IPS-11a (cell line): ENCODE results near the gene TPM4.
"Not testable (repeated sequence)": the region's sequence is repeated elsewhere in the genome, so short reads cannot be mapped to it uniquely, and the experiment has no call there.

Experiments used
- H3K4me3 ChIP-seq: one replicate; pipeline ENCODE4 v1.5.1; 2013; ENCODE audit warnings: low read depth, low read length, control low read depth

The TPM4 gene

GRCh38 chr19:16070366-16070990, 5.8 kb upstream of the TPM4 start:
- no peak overlapping the region for H3K4me3 ChIP-seq

DNA sequence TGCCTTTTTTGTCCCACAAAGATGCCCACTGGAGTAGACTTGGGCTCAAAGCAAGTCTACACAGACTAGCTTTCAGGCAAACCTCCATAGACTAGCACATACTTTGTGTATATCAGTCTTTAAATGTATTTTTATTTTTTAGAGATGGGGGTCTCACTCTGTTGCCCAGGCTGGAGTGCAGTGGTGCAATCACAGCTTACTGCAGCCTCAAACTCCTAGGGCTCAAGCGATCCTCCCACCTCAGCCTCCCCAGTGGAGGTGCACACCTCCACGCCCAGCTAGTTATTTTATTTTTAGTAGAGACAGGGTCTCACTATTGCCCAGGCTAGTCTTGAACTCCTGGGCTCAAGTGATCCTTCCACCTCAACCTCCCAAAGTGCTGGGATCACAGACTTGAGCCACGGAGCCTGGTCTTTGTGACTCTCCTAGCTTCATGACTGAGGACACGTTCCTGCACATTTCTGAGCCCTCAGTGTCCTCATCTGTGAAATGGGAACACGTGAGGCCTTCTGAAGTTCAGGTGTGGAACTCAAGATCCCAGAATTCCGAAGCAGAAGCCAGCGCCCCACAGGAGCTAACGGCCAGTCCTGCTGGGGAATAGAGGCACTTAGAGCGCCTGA, 5.1 kb upstream of the TPM4 start:
- no peak overlapping the region for H3K4me3 ChIP-seq

DNA sequence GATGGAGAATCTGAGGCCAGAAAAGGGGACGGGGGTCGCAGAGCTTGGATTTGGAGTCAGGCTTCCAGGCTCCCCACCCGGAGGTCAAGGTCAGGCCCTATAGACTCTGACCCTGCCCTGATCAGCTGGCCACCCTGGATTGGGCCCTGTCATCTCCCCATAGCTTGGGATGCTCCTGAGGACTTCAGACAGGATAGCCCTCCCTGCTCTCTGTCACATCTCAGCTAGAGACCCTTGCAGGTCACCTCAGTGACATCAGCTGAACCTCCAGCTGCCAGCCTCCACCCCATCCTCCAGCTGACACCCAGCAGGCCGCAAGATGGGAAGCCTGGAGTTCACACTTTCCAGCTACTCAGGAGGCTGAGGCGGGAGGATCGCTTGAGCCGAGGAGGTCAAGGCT, 2.8 kb upstream of the TPM4 start:
- H3K4me3 ChIP-seq: no peak overlapping the region

DNA sequence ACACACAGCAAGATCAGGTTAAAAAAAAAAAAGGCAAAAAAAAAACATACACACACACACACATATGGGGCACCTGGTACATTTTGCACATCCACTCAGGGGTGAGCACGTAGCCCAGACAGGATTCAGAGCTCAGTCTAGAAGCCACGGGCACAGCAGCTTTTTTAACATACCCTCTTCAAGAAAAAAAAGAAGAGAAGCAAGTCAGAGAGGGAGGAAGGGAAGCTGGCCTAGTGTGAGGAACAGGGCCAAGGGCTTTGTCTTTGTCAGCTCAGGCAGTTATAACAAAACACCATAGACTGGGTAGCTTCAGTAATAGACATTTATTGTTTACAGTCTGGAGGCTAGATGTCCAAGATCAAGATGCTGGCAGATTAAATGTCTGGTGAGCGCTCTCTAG, 2.3 kb upstream of the TPM4 start:
- no peak overlapping the region for H3K4me3 ChIP-seq

DNA sequence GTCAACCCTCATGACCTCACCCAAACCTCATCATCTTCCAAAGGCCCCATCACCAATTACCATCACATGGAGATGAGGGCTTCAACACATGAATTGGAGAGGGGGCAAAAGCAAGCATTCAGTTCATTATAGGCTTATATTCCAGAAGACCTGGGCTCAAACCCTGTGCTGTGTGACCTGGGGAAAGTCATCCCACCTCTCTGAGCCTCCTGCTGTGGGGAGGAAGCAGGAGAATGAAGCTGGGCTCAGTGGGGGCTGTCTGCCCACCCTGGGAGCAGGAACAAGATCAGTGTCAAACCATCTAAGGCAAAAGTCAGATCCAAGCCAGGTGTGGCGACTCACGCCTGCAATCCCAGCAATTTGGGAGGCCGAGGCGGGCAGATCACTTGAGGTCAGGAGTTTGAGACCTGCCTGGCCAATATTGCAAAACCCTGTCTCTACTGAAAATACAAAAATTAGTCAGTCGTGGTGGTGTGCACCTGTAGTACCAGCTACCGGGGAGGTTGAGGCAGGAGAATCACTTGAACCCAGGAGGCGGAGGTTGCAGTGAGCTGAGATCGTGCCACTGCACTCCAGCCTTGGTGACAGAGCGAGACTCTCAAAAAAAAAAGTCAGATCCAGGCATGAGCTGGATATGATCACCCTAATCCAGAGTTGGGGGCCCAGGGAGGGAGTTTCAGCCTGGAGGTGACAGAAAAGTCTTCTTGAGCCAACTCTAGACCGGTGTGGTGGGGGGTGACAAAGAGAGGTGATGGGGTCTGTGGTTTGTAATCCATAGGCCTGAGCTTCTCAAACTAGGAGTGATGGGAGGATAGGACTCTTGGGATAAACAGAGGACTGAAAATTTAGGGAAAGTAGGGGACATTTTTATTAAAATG, 1.6 kb upstream of the TPM4 start:
- H3K4me3 ChIP-seq: no peak overlapping the region

DNA sequence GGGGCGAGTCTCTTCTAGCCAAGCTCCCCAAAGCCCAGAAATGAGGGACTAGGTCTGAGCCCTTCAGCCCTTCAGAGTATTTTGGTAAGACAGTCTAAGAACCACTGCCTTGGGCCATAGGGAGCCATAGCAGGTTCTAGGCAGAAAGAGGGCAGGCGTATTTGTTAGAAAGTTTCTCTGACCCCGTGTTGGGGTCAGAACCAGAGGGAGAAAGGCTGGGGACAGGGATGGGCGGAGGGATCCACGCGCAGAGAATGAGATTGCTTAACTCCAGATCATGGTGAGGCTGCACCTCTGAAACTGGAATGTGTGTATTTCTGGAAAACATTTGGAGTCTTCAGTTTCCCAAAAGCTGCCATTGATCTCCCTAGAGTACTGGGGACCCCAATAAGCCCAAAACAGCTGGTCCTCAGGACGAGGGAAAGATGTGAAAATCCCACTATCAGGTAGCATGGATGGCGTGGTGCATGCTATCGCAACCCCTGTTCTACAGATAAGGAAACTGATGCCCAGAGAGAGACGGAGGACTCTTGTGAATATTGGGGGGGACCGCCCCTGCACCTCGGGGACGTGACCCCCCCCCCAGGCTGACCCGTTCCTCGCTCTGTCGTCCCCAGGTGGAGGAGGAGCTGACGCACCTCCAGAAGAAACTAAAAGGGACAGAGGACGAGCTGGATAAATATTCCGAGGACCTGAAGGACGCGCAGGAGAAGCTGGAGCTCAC, 703 bp upstream of the TPM4 start:
- H3K4me3 ChIP-seq: peak overlapping the region; percentile 89

- H3K4me3 ChIP-seq: peak overlapping the region; percentile 89
These were observed 790 bp downstream of the TPM4 start for GRCh38 chr19:16076958-16077611.

DNA sequence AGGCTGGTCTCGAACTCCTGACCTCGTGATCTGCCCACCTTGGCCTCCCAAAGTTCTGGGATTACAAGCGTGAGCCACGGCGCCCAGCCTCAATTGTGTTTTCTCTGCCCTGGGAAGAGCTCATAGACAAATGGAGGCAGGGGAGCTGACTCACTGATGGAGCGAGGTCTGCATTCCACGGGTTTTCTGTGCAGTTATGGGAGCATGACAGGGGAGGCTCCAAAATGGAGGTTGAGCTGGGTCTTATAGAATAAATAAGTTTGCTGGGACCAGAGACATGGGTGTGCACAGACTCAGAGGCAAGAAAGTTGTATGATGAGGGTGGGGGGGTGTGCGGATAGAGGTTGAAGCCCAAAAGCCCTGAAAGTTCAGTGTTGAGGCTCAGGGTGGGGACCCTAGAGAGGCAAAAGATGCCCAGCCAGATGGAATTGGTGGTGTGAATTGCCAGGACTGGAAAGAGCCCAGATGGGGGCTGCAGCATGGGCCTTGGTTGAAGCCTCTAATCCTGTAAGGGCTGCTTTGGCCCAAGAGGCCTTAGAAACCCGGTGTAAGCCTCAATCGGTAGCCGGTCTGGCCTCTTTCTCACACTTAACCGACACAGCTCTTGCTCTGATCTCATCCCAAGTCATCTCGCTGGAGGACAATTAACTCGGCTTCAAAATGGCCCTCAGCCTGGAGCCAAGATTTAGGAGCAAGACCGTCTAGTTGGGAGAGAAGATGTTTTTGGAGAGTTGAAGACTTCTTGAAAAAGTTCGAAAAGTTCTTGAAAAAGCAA, 1.9 kb downstream of the TPM4 start:
- H3K4me3 ChIP-seq: peak overlapping the region; percentile 39

GRCh38 chr19:16078759-16079707, 2.7 kb downstream of the TPM4 start:
- peak overlapping the region; percentile 39 for H3K4me3 ChIP-seq

DNA sequence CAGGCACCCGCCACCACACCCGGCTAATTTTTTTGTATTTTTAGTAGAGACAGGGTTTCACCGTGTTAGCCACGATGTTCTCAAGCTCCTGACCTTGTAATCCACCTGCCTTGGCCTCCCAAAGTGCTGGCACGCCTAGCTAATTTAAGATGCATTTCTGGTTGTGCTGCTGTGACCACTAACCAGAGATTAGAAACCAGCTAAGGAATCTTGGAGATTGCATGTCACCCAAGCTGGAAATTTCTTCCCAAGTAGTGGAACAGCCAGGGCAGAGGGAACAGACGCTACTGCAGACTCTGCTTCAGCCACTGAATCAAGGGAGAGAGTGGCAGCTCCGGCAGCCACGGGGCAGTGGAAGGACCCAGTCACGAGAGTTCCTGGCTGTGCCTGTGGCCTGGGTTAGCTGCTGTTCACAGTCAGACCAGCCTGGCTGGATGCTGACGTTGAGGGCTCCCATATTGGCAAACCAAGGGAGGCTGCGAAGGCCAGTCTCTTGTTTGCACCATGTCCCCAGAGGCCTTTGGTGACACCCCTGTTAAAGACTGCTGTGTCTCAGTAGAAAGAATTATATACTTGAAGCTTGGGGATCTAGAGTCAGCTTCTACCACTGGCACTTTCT, 7.9 kb downstream of the TPM4 start:
- no peak overlapping the region for H3K4me3 ChIP-seq

- H3K4me3 ChIP-seq: no peak overlapping the region
These were observed 8.8 kb downstream of the TPM4 start for GRCh38 chr19:16085115-16085514.

DNA sequence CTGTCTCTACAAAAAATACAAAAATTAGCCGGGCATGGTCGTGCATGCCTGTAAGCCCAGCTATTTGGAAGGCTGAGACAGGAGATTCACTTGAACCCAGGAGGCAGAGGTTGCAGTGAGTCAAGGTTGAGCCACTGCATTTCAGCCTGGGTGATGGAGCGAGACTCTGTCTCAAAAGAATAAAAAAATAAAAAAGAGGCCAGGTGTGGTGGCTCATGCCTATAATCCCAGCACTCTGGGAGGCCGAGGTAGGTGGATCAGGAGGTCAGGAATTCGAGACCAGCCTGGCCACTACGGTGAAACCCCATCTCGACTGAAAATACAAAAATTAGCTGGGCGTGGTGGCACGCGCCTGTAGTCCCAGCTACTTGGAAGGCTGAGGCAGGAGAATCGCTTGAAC, 11.1 kb downstream of the TPM4 start:
- not testable (repeated sequence) for H3K4me3 ChIP-seq

GRCh38 chr19:16087940-16088339, 11.6 kb downstream of the TPM4 start:
- H3K4me3 ChIP-seq: no peak overlapping the region

- H3K4me3 ChIP-seq: no peak overlapping the region
These were observed 12.2 kb downstream of the TPM4 start for GRCh38 chr19:16088351-16089009.

DNA sequence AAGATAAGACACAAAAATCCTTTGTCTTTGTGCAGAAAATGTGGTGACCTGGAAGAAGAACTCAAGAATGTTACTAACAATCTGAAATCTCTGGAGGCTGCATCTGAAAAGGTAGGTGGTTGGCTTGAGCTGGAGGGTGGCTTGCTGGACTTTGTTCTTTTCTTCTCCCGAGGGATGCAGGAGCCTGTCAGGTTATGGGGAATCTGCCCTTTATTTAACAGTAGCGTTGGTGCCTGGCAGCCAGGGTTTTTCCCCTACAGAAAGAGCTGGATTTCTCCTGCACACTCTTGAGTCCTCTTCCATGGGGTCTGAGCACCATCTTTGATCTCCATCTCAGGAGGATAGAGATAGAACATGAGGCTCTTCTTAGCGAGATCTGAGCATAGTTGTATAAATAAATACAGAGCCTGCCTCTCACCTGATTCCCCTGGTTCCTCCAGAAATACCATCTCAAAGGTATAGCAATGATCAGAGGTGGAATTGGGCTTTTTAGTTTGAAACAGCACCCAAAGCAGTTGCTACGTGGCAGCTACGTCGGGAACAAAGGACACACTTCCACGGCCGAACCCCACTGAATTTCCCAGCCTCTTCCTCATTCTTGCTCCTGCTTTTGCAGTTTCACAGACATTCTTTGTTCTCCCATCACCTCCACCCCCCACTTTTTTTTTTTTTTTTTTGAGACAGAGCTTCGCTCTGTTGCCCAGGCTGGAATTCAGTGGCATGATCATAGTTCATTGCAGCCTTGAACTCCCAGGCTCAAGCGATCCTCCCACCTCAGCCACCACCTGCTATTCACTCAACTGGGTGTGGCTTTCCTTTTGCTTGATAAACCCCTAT, 12.9 kb downstream of the TPM4 start:
- H3K4me3 ChIP-seq: no peak overlapping the region

GRCh38 chr19:16091546-16092475, 15.5 kb downstream of the TPM4 start:
- no peak overlapping the region for H3K4me3 ChIP-seq
